Stimulated activated CD4-positive, alpha-beta T cell treated with anti-CD3 and anti-CD28 coated beads, Interleukin-12 subunit alpha, Interleukin-12 subunit beta, amount 100 ng/mL, for 4 hours (primary cell): ENCODE results near the gene CRACR2B.

ENCODE experiments used
- DNase-seq: peaks from one replicate; pipeline ENCODE4 v3.0.0-alpha.2; 2020

CRACR2B gene

GRCh38 chr11:827146-827896 lies 398 bp upstream of the CRACR2B start:
- no peak for DNase-seq

DNA sequence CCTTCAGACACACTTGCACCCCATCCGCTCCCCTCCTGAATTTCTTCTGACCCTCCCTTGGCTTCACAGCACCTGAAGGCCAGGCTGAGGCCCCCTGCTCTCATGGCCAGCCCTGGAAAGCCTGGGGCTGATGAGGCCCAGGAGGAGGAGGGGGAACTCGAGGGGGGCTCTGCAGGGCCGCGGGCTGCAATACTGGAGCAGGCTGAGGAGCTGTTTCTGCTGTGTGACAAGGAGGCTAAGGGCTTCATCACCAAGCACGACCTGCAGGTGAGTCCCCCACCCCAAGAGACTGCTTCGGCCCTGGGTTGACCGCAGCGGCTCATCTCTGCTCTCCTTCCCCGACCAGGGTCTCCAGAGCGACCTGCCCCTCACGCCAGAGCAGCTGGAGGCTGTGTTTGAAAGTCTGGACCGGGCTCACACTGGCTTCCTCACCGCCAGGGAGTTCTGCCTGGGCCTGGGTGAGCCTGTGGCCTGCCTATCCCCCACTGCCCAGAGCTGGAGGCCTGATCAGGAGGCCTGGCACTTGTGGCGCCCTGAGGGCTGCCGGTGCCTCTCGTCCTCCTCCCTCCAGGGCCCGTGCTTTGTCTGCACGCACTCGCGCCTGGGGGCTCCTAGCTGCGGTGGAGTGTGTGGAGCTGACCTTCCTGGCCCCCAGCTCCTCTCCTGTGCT lies 922 bp downstream of the CRACR2B start:
- DNase-seq, result no peak

DNA sequence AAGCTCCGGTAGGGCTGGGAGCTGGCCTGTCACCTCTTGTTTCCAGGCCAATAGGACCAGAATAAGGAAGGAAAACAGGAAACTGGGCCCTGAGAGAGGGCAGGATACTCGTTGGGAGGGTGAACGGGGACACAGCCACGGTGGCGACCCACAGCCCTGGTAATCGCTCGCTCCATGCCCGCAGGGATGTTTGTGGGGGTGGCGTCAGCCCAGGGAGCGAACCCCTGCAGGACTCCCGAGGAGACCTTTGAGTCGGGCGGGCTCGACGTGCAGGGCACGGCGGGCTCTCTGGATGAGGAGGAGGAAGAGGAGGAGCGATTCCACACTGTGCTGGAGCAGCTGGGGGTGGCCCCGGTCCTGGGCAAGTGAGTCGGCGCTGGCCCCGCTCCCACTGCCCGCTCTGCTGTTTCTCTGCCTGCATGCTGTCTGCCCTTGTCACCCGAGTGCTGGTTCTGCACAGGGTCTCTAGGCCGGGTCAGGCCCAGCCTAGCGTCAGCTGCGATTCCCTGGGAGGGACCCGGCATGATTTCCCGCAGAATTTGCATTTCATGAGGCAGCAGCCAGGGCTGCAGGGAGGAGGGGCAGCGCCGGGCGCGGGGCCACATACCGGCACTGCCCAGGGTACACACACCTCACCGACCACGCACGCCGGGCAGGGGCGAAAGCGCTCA lies 1.6 kb downstream of the CRACR2B start:
- DNase-seq, result no peak

DNA sequence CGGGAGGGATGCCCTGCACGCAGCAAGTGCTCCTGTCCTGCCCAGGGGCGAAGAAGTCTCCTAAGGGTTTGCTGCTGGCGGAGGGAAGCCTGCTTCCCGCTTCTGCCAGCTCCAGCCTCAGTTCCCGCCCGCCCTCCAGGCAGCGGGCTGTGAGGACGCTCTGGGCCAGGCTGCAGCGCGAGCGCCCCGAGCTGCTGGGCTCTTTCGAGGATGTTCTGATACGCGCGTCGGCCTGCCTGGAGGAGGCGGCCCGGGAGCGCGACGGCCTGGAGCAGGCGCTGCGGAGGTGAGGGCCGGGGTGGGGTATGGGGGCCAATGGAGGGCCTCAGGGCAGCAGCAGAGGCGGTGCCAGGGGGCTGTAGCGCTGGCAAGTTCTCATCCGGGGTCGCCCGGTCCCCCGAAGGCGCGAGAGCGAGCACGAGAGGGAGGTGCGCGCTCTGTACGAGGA lies 2.2 kb downstream of the CRACR2B start:
- DNase-seq, result no peak

DNA sequence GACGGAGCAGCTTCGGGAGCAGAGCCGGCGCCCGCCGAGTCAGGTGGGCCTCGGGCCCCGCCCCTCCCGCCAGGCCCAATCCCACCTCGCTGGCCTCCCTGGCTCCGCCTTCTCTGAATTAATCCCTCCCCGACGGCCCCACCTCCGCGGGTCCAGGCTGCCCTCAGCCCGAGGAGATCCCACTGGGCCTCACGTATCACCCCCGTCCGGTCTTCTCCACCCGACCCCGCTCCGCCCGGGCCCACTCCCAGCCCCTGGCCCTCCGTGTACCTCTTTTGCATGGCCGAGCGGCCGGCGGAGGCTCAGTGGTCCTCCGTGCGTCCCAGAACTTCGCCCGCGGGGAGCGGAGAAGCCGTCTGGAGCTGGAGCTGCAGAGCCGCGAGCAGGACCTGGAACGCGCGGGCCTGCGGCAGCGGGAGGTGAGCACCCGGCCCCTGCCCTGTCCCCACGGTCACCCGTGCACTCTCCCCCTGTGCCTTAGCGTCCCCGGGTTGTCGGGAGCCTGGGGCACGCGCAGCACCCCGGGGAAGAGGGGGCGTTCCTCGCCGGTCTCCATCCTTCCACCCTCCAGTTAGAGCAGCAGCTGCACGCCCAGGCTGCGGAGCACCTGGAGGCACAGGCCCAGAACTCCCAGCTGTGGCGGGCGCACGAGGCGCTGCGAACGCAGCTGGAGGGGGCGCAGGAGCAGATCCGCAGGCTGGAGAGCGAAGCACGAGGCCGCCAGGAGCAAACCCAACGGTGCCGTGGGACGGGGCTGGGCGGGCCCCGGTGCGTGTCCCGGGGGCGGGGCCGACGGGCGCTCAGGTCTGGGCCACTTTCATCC lies 2.8 kb downstream of the CRACR2B start:
- peak; percentile 52 for DNase-seq

DNA sequence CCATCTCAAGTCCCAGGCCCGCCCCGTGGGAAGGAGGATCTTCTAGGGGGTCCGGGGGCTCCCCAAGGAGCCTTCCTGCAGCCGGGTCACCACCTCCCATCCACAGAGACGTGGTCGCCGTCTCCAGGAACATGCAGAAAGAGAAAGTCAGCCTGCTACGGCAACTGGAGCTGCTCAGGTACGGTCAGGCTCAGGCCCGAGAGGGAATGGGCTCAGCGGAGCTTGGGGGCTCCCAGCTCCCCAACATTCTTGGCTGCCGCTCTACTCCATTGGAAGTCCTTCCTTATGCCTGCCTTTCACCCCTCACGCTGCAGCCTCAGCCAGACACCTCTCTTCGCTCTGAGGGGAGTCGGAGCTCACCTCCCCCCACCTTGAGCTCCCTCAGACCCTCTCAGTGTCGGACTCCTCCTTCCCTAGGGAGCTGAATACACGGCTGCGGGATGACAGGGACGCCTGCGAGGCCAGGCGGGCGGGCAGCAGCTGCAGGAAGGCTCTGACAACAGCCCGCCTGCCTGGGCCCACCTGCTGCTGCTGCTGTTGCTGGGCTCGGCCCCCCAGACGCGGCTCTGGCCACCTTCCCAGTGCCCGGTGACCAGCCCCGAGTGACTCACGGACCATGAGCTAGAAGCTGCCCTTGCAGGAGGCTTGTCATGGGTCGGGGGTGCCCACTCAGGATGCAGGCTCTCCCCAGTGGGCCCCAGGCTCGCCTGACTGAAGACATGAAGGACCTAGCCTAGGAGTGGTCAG lies 3.6 kb downstream of the CRACR2B start:
- DNase-seq, result no peak

- DNase-seq, result no peak
These were observed 4.3 kb downstream of the CRACR2B start for GRCh38 chr11:831961-832528.

DNA sequence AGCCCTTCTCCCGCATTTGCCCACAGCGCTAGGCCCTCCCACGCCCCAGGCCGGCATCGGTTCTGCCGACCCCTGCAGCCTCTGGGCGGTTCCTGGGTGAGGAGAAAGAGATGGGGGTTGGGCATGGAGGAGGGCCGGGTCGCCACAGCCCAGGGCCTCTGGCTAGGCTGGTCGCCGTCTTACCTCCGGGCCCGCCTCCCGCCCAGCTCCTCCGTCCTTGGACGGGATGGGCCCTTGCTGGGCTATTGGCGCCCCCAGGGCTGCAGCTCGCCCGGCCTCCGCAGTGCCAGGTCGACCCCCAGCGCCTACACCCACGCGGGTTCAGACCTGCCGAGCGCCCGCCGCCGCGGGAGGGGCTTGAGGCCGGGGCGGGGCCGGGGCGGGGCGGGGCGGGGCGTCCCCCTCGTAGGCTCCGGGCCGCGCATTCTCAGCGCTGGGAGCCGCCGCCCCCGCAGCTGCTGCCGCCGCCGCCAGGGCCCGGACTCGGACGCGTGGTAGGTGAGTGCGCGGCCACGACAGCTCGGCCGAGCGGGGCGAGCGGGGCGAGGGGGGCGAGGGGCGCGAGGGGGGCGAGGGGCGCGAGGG lies 4.9 kb downstream of the CRACR2B start, which contains the start of gene CD151:
Gene CD151, plus strand, starts transcription at position 424 of the 585 bp plus-strand sequence. CDS start 3,118 bp downstream, outside the sequence.
- peak; percentile 57 for DNase-seq

DNA sequence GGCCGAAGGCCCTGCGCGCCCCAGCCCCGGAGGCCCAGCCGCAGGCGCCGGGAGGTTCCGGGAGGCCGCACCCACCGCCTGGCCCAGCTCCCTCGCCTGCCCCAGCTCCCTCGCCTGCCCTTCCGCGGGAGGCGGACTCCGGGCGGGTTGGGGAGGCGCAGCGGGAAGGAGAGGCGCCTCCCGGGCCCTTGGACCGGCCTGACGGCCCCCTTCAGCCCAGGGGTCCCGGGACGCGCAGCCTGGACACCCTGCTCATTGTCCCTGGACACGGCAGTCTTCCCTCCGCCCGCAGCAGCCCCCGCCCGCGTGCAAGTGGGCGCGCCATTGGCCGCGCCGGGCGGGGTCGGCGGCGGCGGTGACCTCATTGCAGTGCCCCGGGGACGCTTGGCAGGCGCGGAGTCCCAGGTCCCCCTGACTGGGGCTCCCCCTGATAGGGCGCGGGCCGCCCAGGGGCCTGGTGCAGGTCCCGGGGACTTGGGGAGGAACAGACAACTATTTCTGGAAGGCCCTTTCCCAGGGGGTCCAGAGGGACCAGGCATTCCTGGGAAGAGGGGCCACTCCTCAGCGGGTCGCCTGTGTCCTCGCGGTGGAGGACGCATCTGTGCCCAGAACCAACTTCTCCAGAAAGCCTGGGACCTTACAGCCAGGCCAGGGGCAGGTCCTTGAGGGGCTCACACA lies 5.5 kb downstream of the CRACR2B start:
- no peak for DNase-seq

GRCh38 chr11:833849-834311 lies 6.2 kb downstream of the CRACR2B start:
- DNase-seq, result no peak

DNA sequence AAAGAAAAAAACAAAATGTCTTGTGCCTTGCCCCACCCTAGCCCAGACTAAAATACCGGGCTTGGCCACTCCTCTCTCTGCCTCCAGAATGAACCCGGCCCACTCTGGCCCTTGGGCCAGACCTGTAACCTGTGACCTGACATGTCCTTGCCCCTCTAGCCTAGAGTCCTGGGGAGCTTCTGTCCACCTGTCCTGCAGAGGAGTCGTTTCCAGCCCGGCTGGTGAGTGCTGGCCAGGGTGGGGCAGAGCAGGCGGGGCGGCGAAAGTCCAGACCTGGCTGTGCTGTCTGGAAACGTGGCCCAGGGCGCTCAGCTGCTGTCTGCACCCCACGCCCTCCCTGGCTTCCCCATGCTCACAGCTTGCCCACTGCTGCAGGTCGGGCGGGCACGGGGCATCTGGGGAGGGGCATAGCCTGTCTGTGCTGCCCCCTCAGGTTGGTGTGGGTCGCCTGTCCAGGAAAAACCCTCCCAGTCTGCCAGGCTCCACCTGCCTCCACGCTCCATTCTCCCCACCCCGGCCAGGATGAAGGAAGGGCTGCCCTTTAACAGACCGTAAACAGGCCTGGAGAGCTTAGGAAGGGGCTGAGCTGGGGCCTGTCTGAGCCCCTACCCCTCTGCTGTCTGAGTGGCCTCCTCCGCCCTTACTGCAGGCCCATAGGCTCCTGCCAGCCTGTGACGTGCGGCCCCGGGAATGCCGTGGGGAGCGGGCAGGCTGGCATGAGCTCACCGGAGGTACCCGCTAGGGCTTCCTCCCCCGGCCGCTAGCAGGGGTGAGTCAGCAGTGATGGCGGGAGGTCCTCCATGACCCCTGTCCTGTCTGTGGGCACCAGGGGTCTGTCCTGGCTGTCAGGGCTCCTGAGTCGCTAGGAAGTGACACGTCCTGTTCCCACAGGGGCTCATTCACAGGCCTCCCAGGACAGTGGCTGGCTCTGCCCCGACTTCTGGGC lies 6.9 kb downstream of the CRACR2B start:
- no peak for DNase-seq

DNA sequence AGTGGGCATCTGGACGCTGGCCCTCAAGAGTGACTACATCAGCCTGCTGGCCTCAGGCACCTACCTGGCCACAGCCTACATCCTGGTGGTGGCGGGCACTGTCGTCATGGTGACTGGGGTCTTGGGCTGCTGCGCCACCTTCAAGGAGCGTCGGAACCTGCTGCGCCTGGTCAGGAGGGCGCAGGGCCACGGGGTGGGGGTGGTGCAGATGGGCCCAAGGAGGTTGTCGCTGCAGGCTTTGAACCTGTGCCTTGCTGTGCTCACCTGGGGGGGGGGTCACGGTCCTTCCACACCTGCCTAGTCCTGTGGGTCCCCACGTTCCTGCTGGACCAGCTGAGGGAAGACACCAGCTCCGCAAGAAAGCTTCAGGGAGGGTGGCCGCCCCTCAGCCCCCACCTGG lies 8.6 kb downstream of the CRACR2B start:
- no peak for DNase-seq

- no peak for DNase-seq
These were observed 9.0 kb downstream of the CRACR2B start for GRCh38 chr11:836700-837099.

DNA sequence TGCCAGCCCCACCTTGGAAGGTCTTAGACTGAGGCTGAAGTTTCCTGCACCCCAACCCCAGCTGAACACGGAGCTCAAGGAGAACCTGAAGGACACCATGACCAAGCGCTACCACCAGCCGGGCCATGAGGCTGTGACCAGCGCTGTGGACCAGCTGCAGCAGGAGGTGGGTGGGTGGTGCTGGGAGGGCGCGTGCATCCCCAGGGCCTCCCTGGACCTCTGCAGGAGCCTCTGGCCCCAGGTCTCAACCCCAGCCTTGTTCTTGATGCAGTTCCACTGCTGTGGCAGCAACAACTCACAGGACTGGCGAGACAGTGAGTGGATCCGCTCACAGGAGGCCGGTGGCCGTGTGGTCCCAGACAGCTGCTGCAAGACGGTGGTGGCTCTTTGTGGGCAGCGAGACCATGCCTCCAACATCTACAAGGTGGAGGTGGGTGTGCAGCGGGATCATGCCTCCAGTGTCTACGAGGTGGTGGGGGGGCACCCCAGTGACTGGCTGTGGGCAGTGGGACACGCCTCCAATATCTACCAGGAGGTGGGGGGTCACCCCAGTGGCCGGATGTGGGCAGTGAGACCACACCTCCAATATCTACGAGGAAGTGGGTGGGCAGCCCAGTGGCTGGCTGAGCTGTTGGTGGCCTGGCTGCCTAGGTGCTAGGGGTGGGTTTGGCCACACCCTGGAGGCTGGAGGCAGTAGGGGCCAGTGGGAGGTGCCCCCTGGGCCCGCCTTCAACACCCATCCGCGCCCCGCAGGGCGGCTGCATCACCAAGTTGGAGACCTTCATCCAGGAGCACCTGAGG lies 9.7 kb downstream of the CRACR2B start:
- DNase-seq, result no peak

DNA sequence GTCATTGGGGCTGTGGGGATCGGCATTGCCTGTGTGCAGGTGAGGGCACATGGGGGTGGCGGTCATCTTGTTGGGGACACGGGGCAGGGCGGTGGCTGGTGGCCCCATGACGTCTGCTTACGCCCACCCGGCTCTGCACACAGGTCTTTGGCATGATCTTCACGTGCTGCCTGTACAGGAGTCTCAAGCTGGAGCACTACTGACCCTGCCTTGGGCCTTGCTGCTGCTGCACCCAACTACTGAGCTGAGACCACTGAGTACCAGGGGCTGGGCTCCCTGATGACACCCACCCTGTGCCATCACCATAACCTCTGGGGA lies 10.2 kb downstream of the CRACR2B start:
- DNase-seq, result no peak

DNA sequence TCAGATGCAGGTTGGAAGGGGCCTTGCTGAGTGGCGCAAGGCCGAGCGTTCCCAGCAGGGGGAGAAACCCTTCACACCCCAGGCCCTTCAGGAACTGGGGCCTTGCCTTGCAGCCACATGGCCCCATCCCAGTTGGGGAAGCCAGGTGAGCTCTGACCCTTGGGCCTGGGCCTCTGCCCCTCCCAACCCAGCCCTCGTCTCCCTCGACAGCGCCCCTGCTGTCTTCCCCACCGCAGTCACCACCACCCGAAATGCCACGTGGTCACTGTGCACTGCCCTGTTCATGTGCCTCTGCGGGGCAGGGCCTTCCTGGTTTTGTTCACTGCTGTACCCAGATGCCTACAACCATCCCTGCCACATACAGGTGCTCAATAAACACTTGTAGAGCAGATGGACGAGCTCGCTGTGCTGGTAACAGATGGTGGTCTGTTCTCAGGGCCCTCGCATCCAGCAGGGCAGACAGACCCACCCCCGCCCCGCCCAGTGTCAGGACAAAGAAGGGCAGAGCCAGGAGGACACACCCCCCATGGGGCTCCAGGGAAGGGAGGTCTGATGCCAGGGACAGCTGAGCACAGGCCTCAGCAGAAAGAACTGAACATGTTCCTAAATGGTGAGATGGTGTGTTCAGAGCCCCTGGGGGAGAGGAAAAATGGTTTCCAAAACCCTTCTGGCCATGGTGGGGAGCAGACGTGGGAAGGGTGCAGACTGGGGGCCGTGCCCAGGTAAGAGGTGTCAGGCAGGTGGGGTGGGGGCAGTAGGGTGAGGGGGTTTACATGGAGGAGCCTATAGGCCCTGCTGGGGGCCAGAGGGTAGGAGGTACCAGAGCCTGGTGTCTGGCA lies 10.9 kb downstream of the CRACR2B start:
- DNase-seq, result no peak

DNA sequence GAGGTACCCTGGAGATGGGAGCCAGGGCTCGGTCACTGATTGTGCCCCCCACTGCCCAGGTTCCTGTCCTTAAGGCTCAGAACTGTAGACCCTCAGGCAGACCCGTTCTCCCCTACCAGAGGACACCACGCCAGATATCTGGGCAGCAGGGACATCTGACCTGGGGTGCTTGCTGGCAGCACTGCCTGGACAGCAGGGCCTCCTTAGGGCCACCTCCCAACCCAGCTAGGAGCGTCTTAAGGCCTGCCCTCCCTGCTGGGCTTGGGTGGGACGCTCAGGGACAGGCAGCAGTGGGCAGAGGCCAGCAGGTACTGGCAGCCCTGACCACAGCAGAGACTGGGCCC lies 11.5 kb downstream of the CRACR2B start:
- no peak for DNase-seq
